Neuron (in vitro differentiated cells): ENCODE results near the gene ZNF598.

Source experiments
- H2AFZ ChIP-seq: one replicate; pipeline ENCODE4 v1.6.1; 2013; ENCODE audit warnings: low read depth, mild to moderate bottlenecking, inconsistent platforms, low read length, moderate library complexity
- H3K27me3 ChIP-seq: one replicate; pipeline ENCODE4 v1.6.1; 2013; ENCODE audit warnings: low read length; ENCODE audit not compliant: insufficient read depth
- H3K36me3 ChIP-seq: one replicate; pipeline ENCODE4 v1.6.1; 2013; ENCODE audit warnings: low read length; ENCODE audit not compliant: insufficient read depth
- H3K4me1 ChIP-seq: one replicate; pipeline ENCODE4 v1.6.1; 2013; ENCODE audit warnings: low read length; ENCODE audit not compliant: insufficient read depth
- H3K4me3 ChIP-seq: 2 replicates; pipeline ENCODE4 v1.5.1; 2013; ENCODE audit warnings: mild to moderate bottlenecking, low read length, moderate library complexity
- H3K9me3 ChIP-seq: one replicate; pipeline ENCODE4 v1.6.1; 2013; ENCODE audit warnings: low read length

The ZNF598 gene

DNA sequence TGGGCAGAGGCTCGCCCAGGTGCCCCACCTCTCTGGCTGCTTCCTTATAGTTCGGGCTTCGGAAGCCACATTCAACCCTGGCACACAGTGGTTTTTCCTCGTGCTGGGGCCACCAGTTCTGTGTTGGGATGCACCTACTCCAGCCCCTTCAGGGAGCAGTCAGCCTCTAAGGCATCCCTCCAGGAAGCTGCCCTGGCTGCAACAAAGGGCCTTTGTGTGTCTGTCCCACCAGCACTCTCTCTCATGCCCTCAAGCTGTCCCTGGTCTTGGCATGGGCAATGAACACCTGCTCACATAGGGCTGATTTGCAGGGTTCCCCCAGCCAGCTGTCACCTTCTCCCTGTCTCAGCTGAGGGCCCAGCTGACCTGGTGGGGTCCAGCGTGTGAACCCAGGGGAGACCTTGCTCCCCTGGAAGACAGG, 27.6 kb downstream of the ZNF598 start:
- H3K36me3 ChIP-seq = peaks cover 38% of the 10 kb centered on the region
- H3K4me1 ChIP-seq = peaks cover 32% of the 10 kb centered on the region
- H2AFZ ChIP-seq = no peak overlapping the region
- H3K27me3 ChIP-seq = no peaks in the 10 kb centered on the region
- H3K9me3 ChIP-seq = no peaks in the 10 kb centered on the region
- H3K4me3 ChIP-seq = no peak overlapping the region

DNA sequence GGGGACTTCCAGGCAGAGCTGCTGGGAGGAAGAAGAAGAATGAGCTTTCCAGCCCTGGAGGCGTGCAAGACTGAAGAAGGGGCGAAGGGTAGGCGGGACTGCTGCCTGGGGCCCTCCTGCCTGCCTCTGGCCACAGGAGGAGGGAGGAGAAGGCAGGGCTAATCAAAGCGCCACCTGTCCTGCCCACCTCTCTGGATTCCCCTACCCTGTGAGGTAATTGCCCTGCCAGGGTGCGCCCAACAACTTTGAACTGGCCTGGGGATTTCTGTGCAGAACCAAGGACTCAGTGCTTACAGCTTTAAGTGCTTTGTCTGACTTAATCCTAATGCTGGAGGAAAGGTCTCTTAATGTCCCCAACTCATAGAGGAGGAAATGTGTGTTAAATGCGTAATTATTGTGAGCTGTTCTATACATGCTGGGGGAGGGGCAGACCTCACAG, 28.2 kb downstream of the ZNF598 start, which contains the start of gene NOXO1:
Gene NOXO1 (minus strand): TSS at position 72 of the 439 bp plus-strand sequence. CDS start 290 bp downstream, outside the sequence.
- H3K4me1 ChIP-seq = peaks cover 32% of the 10 kb centered on the region
- H3K36me3 ChIP-seq = peaks cover 38% of the 10 kb centered on the region
- no peaks in the 10 kb centered on the region for H3K27me3 ChIP-seq
- no peak within 1 kb of the TSS for H2AFZ ChIP-seq
- no peak within 1 kb of the TSS for H3K4me3 ChIP-seq
- H3K9me3 ChIP-seq = no peaks in the 10 kb centered on the region

DNA sequence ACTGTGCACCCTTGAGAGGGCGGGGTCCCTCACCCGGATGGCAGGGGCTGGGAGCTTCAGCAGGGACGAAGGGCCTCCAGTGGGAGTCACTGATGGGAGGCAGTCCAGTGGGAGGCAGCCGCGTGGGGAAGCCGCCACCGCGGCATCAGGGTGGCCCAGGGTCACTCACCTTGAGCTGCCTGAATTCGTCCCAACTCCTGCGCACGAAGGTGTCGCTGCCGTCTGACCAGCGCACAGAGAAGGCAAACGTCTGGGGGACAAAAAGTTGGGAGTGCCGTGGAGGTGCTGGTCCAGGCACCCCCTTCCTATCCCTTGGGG, 28.9 kb downstream of the ZNF598 start:
- no peaks in the 10 kb centered on the region for H3K9me3 ChIP-seq
- H3K4me3 ChIP-seq = no peak overlapping the region
- H3K4me1 ChIP-seq = peaks cover 32% of the 10 kb centered on the region
- no peaks in the 10 kb centered on the region for H3K27me3 ChIP-seq
- H2AFZ ChIP-seq = no peak overlapping the region
- H3K36me3 ChIP-seq = peaks cover 38% of the 10 kb centered on the region

DNA sequence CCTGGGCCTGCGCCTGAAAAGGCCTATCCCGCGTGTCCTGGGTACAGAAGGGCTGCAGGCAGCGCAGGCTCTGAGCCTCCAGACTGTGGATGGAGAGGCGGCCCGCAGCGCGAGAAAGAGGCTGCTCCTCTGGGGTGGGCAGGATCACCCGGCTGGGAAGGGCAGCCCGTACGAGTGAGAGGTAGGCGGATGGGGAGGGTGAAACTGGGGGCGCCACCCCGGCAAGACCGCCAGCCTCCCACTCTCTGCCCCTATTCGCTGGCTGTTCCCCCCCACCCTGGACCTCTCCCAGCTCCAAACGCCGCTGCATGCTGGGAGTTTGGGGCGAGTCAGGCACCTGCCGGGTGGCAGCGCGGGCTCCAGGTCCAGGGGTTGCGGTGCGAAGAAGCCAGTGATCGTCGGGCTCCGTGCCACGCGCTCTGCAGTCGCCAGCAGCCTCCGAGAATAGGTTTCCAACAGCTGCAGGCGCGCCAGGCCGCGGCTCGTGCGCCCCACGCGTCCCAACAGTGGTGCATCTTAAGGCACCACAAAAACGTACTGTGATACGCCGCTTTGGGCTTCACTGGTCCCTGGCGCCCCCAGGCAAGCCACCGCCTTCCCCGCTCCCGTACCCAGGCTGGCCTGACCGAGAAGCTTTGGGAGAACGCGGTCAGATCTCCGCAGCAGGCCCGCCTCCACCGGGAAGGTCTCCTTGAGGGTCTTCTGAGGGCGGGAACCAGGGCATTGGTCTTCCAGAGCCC, 29.4 kb downstream of the ZNF598 start:
- no peak overlapping the region for H2AFZ ChIP-seq
- H3K27me3 ChIP-seq = no peaks in the 10 kb centered on the region
- peaks cover 26% of the 10 kb centered on the region for H3K4me1 ChIP-seq
- no peak overlapping the region for H3K4me3 ChIP-seq
- peaks cover 42% of the 10 kb centered on the region for H3K36me3 ChIP-seq
- no peaks in the 10 kb centered on the region for H3K9me3 ChIP-seq

DNA sequence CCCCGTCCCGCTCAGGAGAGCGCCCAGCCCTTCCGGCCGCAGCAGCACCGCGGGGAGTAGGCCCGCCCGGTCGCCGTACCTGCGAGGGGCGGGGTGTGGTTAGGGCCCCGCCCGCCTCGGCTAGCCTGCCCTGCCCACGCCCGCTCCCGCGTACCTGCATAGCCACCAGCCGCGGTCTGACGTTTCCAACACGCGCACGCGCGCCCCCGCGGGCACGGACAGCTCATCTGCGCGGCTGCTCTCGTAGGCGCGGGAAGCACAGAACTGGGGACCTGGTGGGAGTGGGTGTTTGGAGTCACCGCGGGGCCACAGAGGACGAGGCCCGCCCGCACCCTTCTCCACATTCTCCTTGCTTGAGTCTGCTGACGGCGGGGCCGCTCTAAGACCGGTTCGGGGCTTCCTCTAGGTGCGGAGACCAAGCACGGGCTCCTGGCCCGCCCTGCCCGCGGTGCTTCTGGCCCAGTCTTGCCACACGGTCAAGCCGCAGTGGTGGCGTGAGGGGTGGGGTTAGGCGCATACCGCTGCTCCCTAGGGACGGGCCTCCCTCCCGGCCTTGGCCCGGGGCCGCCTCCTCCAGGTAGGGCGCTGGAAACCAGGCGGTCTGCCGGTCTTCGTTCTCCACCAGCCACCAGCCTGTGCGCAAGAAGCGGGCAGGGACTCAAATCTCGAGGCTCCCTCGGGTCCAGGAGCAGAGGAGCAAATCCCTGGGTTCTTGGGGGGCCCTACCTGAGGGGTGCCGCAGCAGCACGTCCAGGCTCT, 30.2 kb downstream of the ZNF598 start:
- no peaks in the 10 kb centered on the region for H3K9me3 ChIP-seq
- H3K4me3 ChIP-seq = no peak overlapping the region
- peaks cover 20% of the 10 kb centered on the region for H3K4me1 ChIP-seq
- H2AFZ ChIP-seq = no peak overlapping the region
- peaks cover 47% of the 10 kb centered on the region for H3K36me3 ChIP-seq
- H3K27me3 ChIP-seq = no peaks in the 10 kb centered on the region

DNA sequence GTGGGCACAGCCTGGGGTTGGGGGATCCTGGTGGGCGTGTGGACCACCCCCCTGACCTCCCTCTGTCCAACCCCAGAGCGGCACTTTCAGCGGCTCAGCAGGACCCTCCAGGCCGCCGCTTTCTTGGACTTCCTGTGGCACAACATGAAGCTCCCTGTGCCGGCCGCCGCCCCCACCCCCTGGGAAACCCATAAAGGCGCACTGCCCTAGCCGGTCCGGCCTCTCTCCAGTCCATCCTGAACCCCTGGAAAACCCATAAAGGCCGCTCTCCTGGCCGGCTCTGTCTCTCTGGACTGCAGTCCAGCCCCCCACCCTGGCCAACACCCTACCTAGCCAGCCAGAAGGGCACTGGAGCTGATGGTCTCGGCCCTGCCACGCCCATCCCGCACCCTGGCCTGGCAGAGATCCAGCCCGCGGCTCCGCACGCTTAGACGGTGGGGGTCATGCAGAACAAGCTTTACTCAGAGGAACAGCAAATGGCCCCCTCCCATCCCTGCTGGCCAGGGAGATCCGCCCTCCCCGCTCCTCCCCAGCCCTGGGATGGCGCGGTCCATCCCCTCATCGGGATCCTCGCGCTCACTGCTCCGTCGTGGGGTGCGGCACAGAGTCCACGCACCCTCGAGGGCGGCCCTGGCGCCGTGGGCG, 31.0 kb downstream of the ZNF598 start:
- Histone ChIP-seq H3K9me3 (no peaks in the 10 kb centered on the region), H3K27me3 (no peaks in the 10 kb centered on the region), H3K4me3 (no peak overlapping the region), H2AFZ (no peak overlapping the region), H3K4me1 (peaks cover 19% of the 10 kb centered on the region), H3K36me3 (peaks cover 47% of the 10 kb centered on the region)

DNA sequence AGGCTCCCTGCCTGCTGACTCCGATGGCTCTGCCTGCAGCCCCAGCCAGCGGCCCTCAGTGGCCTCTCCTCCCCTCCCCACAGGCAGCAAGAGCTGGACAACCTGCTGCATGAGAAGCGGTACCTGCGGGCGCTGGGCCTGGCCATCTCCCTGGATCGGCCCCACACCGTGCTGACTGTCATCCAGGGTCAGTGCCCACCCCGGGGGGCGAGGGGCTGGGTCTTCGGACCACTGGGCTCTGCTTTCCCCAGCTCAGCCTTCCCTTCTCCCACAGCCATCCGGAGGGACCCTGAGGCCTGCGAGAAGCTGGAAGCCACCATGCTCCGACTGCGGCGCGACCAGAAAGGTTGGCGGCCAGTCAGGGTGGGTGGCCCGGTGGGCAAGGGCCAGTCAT, 31.7 kb downstream of the ZNF598 start:
- Histone ChIP-seq H3K27me3 (no peaks in the 10 kb centered on the region), H3K36me3 (peaks cover 47% of the 10 kb centered on the region), H3K4me1 (peaks cover 15% of the 10 kb centered on the region), H3K9me3 (no peaks in the 10 kb centered on the region), H3K4me3 (no peak overlapping the region), H2AFZ (no peak overlapping the region)

DNA sequence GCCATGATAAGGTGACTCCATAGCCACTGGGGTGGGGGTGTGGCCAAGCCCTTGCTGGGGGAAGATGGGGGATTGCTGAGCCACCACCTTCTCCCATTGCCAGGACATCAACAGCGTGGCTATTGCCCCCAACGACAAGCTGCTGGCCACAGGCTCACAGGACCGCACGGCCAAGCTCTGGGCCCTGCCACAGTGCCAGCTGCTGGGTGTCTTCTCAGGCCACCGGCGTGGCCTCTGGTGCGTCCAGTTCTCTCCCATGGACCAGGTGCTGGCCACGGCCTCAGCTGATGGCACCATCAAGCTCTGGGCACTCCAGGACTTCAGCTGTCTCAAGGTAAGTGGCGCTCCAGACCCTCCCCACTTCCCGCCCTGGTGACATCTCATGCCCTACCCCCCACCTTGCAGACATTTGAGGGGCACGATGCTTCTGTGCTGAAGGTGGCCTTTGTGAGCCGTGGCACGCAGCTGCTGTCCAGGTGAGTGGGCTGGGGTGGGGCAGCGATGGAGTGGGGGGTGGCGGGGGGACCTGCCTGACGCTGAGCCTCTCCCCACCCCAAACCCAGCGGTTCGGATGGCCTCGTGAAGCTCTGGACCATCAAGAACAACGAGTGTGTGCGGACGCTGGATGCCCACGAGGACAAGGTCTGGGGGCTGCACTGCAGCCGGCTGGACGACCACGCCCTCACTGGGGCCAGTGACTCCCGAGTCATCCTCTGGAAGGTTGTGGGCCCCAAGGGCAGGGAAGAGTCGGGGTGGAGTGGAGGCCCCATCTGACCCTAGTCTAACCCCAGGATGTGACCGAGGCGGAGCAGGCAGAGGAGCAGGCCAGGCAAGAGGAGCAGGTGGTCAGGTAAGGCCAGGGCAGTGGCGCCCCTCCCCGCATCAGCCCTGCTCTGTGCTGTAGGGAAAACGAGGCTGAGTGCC, 32.4 kb downstream of the ZNF598 start:
- H3K4me3 ChIP-seq = no peak overlapping the region
- no peaks in the 10 kb centered on the region for H3K9me3 ChIP-seq
- no peak overlapping the region for H2AFZ ChIP-seq
- H3K27me3 ChIP-seq = no peaks in the 10 kb centered on the region
- H3K4me1 ChIP-seq = peaks cover 17% of the 10 kb centered on the region
- H3K36me3 ChIP-seq = peaks cover 47% of the 10 kb centered on the region

DNA sequence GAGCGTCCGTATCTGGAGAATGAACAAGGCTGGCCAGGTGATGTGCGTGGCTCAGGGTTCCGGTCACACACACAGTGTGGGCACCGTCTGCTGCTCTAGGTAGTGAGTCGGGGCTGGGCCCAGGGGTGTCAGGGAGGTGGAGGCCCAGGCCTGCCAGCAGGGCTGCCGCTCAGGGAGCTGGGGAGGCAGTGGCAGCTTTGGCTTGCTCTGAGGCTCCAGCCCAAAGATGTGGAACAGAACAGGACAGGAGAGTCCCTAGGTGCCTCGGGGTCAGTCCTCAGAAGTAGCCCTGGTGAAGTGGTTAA, 33.5 kb downstream of the ZNF598 start:
- Histone ChIP-seq H3K4me1 (peaks cover 7% of the 10 kb centered on the region), H2AFZ (no peak overlapping the region), H3K4me3 (no peak overlapping the region), H3K9me3 (no peaks in the 10 kb centered on the region), H3K27me3 (no peaks in the 10 kb centered on the region), H3K36me3 (peaks cover 47% of the 10 kb centered on the region)

DNA sequence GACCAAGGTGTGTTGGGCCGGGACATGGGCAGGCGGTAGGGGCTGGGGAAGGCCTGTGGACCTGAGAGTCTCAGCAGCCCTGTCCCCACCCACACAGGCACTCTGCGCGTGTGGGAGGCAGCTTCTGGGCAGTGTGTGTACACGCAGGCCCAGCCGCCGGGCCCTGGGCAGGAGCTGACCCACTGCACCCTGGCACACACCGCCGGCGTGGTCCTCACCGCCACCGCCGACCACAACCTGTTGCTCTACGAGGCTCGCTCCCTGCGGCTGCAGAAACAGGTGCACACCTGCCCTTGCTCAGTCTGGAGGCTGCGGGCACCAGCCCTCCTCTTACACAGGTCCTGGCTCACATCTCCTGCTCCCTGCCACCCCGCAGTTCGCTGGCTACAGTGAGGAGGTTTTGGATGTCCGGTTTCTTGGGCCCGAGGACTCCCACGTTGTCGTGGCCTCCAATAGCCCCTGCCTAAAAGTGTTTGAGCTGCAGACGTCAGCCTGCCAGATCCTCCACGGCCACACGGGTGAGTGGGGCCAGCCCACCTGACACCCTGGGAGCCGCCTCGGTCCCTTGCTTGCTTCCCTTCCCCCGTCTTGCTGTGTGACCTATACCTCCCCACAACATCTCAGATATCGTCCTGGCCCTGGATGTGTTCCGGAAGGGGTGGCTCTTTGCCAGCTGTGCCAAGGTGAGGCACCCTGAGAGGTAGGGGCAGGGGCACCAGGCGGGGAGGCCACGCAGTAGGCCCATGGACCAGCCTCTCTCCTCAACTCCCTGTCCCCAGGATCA, 34.0 kb downstream of the ZNF598 start:
- peaks cover 47% of the 10 kb centered on the region for H3K36me3 ChIP-seq
- no peak overlapping the region for H3K4me3 ChIP-seq
- no peaks in the 10 kb centered on the region for H3K9me3 ChIP-seq
- peaks cover 10% of the 10 kb centered on the region for H3K4me1 ChIP-seq
- no peak overlapping the region for H2AFZ ChIP-seq
- H3K27me3 ChIP-seq = no peaks in the 10 kb centered on the region

DNA sequence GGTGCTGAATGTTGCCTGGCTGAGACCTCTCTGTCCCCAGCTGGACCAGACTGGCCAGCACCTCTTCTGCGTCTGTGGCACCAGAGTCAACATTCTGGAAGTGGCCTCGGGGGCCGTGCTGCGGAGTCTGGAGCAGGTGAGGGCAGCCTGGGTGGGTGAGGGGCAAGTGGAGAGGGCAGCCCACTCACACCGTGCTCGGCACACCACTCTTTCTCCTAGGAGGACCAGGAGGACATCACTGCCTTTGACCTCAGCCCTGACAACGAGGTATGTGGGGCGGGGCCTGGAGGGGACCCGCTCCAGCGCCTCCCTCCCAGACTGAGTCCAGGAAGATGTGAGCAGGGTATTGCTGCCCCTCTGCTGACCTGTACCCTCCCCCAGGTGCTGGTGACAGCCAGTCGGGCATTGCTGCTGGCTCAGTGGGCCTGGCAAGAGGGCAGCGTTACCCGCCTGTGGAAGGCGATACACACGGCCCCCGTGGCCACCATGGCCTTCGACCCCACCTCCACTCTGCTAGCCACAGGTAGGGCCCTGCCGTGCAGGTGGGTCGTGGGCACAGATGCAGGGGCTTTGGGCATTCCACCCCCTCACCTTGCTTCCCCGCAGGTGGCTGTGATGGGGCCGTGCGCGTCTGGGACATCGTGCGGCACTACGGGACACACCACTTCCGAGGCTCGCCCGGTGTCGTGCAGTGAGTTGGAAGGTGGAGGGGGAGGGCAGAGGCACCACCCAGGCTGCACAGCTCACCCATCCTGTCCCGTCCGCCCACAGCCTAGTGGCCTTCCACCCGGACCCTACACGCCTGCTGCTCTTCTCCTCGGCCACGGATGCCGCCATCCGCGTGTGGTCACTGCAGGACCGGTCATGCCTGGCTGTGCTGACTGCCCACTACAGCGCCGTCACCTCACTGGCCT, 35.2 kb downstream of the ZNF598 start:
- no peak overlapping the region for H2AFZ ChIP-seq
- no peaks in the 10 kb centered on the region for H3K9me3 ChIP-seq
- no peaks in the 10 kb centered on the region for H3K27me3 ChIP-seq
- H3K36me3 ChIP-seq = peaks cover 43% of the 10 kb centered on the region
- H3K4me1 ChIP-seq = peaks cover 10% of the 10 kb centered on the region
- no peak overlapping the region for H3K4me3 ChIP-seq
